NCI-H2081 treated with DMSO at 0.1 percent for 48 hours (cell line): ENCODE results near the gene ELF2.
"Not testable (repeated sequence)": the region's sequence is repeated elsewhere in the genome, so short reads cannot be mapped to it uniquely, and the experiment has no call there.

Experiments
- DNase-seq: peaks from one replicate; lab custom pipeline; 2025; lab: John Stamatoyannopoulos, UW

Gene ELF2

GRCh38 chr4:139177049-139177868 lies at the start of gene ELF2:
Gene ELF2, minus strand, starts transcription at chr4:139177218. Its CDS starts 39,517 bp downstream, at chr4:139137701.
- peak; percentile 16 for DNase-seq

GRCh38 chr4:139223682-139224317 lies 46.8 kb upstream of the ELF2 start:
- no peak for DNase-seq

- no peak for DNase-seq
Measured at GRCh38 chr4:139222215-139222614, 45.2 kb upstream of the ELF2 start.

- DNase-seq, result no peak
Measured at GRCh38 chr4:139221687-139222086, 44.7 kb upstream of the ELF2 start.

GRCh38 chr4:139219450-139220055 lies 42.5 kb upstream of the ELF2 start:
- DNase-seq, result no peak

- DNase-seq, result no peak
Measured at GRCh38 chr4:139214039-139214534, 37.1 kb upstream of the ELF2 start.

- not testable (repeated sequence) for DNase-seq
Measured at GRCh38 chr4:139213633-139214032, 36.6 kb upstream of the ELF2 start.

- DNase-seq, result no peak
Measured at GRCh38 chr4:139212900-139213299, 35.9 kb upstream of the ELF2 start.

GRCh38 chr4:139210486-139210885 lies 33.5 kb upstream of the ELF2 start:
- no peak for DNase-seq

- DNase-seq, result no peak
Measured at GRCh38 chr4:139209470-139210063, 32.5 kb upstream of the ELF2 start.

- DNase-seq, result no peak
Measured at GRCh38 chr4:139208404-139208945, 31.5 kb upstream of the ELF2 start.

GRCh38 chr4:139207873-139208403 lies 30.9 kb upstream of the ELF2 start:
- no peak for DNase-seq

GRCh38 chr4:139207247-139207646 lies 30.2 kb upstream of the ELF2 start:
- DNase-seq, result no peak

- no peak for DNase-seq
Measured at GRCh38 chr4:139202991-139203390, 26.0 kb upstream of the ELF2 start.

- no peak for DNase-seq
Measured at GRCh38 chr4:139200506-139200905, 23.5 kb upstream of the ELF2 start.

- no peak for DNase-seq
Measured at GRCh38 chr4:139200102-139200501, 23.1 kb upstream of the ELF2 start.

GRCh38 chr4:139197214-139197613 lies 20.2 kb upstream of the ELF2 start:
- not testable (repeated sequence) for DNase-seq

- no peak for DNase-seq
Measured at GRCh38 chr4:139196462-139196861, 19.4 kb upstream of the ELF2 start.

GRCh38 chr4:139191373-139191772 lies 14.4 kb upstream of the ELF2 start:
- no peak for DNase-seq

- DNase-seq, result no peak
Measured at GRCh38 chr4:139189972-139190371, 13.0 kb upstream of the ELF2 start.

- DNase-seq, result no peak
Measured at GRCh38 chr4:139189417-139189749, 12.4 kb upstream of the ELF2 start.
